Neural crest cell (in vitro differentiated cells): ENCODE measurements around the gene NTRK1. TPM values are rescaled to one million over a fixed set of nuclear protein-coding genes. Genes with fewer than 3 reads are reported as not detected.
A peak's percentile ranks its signal among the peaks of the same experiment; 100 is the strongest.

ENCODE experiments used
- DNase-seq: peaks from one replicate; pipeline ENCODE4 v3.0.0; 2021; ENCODE audit warnings: low read depth, mixed read lengths, low spot score
- H3K27ac Mint-ChIP-seq: one replicate; pipeline ENCODE4 v1.8.0; 2021; ENCODE audit warnings: mild to moderate bottlenecking, mixed read lengths; ENCODE audit not compliant: unreplicated experiment
- H3K27me3 Mint-ChIP-seq: 2 replicates; pipeline ENCODE4 v1.8.0; 2021; ENCODE audit warnings: low read depth, mild to moderate bottlenecking, mixed read lengths
- H3K36me3 Mint-ChIP-seq: 2 replicates; pipeline ENCODE4 v1.8.0; 2021; ENCODE audit warnings: low read depth, mild to moderate bottlenecking, mixed read lengths
- H3K4me1 Mint-ChIP-seq: 2 replicates; pipeline ENCODE4 v1.8.0; 2021; ENCODE audit warnings: mixed read lengths
- H3K4me3 Mint-ChIP-seq: one replicate; pipeline ENCODE4 v1.8.0; 2021; ENCODE audit warnings: mild to moderate bottlenecking, mixed read lengths
- H3K9me3 Mint-ChIP-seq: 2 replicates; pipeline ENCODE4 v1.8.0; 2021; ENCODE audit warnings: mixed read lengths
- CTCF ChIP-seq: fragments of 200-600 bp; sonication (generic); conservative IDR thresholded peaks from 2 replicates; pipeline ENCODE4 v1.5.0; 2021; ENCODE audit warnings: antibody characterized with exemption, mild to moderate bottlenecking
- total RNA-seq: library from RNA; stranded (reverse); gene quantifications from 2 replicates; pipeline ENCODE4 v1.2.1, GENCODE V29; 2021

NTRK1 gene
- total RNA-seq, 1 donor from 2014 or later = 0.21 TPM

- Mint-ChIP-seq H3K9me3 (no peaks in the 10 kb centered on the region), H3K4me1 (peaks cover 5% of the 10 kb centered on the region), H3K27me3 (peaks cover 81% of the 10 kb centered on the region), H3K36me3 (no peaks in the 10 kb centered on the region), H3K4me3 (peak within 1 kb of the TSS; percentile 39), H3K27ac (no peak within 1 kb of the TSS)
- peak; percentile 85 for DNase-seq
- TF ChIP-seq CTCF = peak; percentile 92
Measured at GRCh38 chr1:156920233-156921052, 59.8 kb downstream of the NTRK1 start, which contains the start of gene LRRC71. LRRC71 (plus strand) TSS chr1:156920632; CDS start chr1:156920804, 172 bp downstream.

DNA sequence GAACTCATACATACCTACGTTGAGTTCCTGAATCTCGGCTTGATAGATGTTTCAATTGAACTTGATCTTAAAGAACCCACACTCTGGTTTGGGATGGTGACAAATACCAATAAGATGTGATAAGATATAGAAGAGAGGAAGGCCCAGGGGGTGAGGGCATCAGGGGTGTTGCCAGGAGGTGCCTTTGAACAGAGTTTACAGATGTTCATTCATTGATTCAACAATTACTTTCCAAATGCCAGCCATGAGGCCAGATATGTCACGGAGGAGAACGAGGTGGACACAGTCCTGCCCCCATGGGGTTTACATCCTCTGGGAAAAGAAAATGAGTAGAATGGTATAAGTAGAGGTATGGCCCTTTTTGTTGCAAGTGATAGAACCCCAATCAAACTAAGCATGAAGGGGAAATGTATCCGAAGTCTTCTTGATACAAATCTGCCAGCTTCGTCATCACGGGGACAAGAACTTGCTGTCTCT is 60.4 kb downstream of the NTRK1 start:
- Mint-ChIP-seq H3K36me3 (no peaks in the 10 kb centered on the region), H3K27ac (no peak overlapping the region), H3K27me3 (peaks cover 84% of the 10 kb centered on the region), H3K9me3 (no peaks in the 10 kb centered on the region), H3K4me3 (peak overlapping the region; percentile 20), H3K4me1 (peaks cover 5% of the 10 kb centered on the region)
- no peak for TF ChIP-seq CTCF
- no peak for DNase-seq

GRCh38 chr1:156922986-156923669 is 62.5 kb downstream of the NTRK1 start:
- Mint-ChIP-seq H3K27ac (no peak overlapping the region), H3K4me1 (peaks cover 14% of the 10 kb centered on the region), H3K4me3 (peak overlapping the region; percentile 25), H3K27me3 (peaks cover 97% of the 10 kb centered on the region), H3K9me3 (no peaks in the 10 kb centered on the region), H3K36me3 (peaks cover 2% of the 10 kb centered on the region)
- no peak for DNase-seq
- TF ChIP-seq CTCF = no peak

DNA sequence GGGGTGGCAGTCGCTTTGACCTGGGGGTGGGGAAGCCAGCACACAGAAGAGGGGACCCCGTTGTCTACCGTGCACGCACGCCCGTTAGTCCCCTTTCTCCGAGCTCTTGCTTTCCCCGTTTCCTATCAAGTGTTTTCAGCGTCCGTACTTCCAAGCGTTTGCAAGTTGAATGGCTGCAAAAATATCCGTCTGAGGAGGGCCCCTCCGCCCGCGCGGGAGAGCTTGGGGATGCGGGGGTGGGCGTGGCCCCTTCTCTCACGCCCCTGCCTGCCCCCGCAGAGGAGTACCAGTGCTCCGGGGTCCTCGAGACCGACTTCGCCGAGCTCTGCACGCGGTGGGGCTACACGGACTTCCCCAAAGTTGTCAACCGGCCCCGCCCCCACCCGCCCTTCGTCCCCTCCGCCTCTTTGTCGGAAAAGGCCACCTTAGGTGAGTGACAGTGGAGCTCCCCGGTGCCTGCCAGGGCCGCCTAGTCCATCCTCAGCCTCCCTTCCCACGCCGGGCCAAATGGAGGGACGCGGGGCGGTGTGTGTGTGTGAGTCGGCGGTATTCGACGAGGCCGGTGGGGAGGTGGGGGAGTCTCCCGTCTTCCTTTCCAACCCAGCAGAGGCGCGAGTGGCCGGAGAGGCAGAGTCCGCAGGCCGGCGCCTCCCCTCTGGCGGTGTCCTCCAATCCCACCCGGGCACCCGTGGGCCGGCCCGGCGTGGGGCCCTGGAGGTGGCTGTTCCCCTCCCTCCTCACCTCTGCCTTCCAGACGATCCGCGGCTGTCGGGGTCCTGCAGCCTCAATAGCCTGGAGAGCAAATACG is 63.2 kb downstream of the NTRK1 start:
- no peak for TF ChIP-seq CTCF
- peak overlapping the region; percentile 25 for H3K4me3 Mint-ChIP-seq

DNA sequence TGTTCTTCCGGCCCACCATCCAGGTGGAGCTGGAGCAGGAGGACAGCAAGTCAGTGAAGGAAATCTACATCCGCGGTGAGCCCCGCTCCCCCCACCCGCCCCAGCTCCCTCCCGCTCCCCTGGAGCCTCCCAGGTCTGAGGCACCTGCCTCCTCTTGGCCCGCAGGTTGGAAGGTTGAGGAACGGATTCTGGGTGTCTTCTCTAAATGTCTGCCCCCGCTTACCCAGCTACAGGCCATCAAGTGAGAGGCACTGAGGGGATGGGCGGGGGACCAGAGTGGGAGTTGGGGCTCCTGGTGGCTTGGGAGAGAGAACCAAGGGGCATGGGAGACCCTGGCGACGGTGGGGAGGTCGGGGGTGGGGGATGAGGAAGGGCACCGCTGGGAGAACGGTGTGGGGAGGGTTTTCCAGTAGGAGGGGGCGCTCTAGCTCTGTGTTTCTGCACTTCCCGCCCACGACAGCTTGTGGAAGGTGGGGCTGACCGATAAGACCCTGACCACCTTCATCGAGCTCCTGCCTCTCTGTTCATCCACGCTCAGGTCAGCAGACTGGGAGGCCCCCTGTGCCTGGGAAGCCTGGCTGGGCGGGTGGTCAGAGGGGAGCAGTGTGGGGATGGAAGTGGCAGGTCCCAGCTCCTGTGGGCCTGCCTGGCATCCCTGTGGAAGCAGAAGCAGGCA is 64.0 kb downstream of the NTRK1 start:
- Mint-ChIP-seq H3K27ac (no peak overlapping the region), H3K4me3 (no peak overlapping the region), H3K27me3 (peaks cover 100% of the 10 kb centered on the region), H3K9me3 (no peaks in the 10 kb centered on the region), H3K36me3 (peaks cover 2% of the 10 kb centered on the region), H3K4me1 (peaks cover 17% of the 10 kb centered on the region)
- no peak for DNase-seq
- TF ChIP-seq CTCF = no peak

More for the DNA sequence above, 63.2 kb downstream of the NTRK1 start:
- Mint-ChIP-seq H3K9me3 (no peaks in the 10 kb centered on the region), H3K27ac (no peak overlapping the region), H3K36me3 (peaks cover 2% of the 10 kb centered on the region), H3K27me3 (peaks cover 99% of the 10 kb centered on the region), H3K4me1 (peaks cover 17% of the 10 kb centered on the region)
- no peak for DNase-seq
